ENCODE measurements around the gene C3orf22. TPM values are rescaled to one million over a fixed set of nuclear protein-coding genes. Genes with fewer than 3 reads are reported as not detected.

The C3orf22 gene
- total and polyA plus RNA-seq, 2 donors (not counting 1 experiment from before 2014, with no cell fraction given), result not detected

DNA sequence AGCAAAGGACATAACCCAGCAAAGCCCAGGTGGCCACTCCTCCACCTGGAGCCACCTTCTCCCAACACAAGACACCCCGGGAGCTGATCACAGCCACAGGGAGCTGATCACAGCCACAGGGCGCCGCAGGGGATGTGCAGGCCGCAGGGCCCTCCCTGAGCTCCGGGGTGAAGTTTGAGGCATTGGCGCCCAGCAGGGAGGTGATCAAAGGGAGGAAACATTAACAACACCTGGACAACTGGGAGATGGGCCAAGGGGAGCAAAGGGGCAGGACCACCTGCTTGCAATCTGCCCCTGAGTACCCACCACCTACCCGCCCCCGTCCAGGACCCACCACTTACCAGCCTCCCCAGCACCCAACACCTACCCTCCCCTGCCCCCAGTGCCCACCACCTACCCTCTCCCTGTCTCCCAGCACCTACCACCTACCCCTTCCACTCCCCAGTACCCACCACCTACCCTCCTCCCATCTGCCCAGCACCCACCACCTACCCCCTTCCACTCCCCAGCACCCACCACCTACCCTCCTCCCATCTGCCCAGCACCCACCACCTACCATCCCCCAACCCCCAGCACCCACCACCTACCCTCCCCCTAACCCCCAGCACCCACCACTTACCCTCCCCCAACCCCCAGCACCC lies 43.5 kb downstream of the C3orf22 start:
- Histone ChIP-seq H3K4me3 (replicated peaks in 1 of 4; ENCODE audit: control extremely low read depth in 1 of 4, insufficient read depth in 1 of 4, low read depth in 3 of 4, low read length in 4 of 4) (no peak overlapping the region), H3K27ac (ENCODE audit: insufficient read depth, low read length) (no peak overlapping the region), H4K20me1 (ENCODE audit: control insufficient read depth, extremely low read depth, insufficient read depth, low read length) (no peaks in the 10 kb centered on the region), H2AFZ (ENCODE audit: low read length) (no peak overlapping the region), H3K27me3 (ENCODE audit: control insufficient read depth, insufficient read depth, low read length) (peaks cover 11% of the 10 kb centered on the region), H3K4me2 (ENCODE audit: extremely low read depth, insufficient read depth, low read length) (no peak overlapping the region), H3K36me3 (ENCODE audit: control insufficient read depth, insufficient read depth, low read length) (no peaks in the 10 kb centered on the region), H3K79me2 (ENCODE audit: control insufficient read depth, insufficient read depth, low read length) (no peaks in the 10 kb centered on the region), H3K9me3 (ENCODE audit: control insufficient read depth, insufficient read depth, low read depth, low read length) (no peaks in the 10 kb centered on the region), H3K9ac (ENCODE audit: insufficient read depth, low read length) (no peak overlapping the region), H3K4me1 (ENCODE audit: control insufficient read depth, extremely low read depth, insufficient read depth, low read length) (no peaks in the 10 kb centered on the region)
- DNase-seq (ENCODE audit: low read depth in 2 of 2), result no peak
- no peak for TF ChIP-seq EZH2 (IDR thresholded peaks at IDR 0.05; ENCODE audit: low read length, missing control alignments)
- TF ChIP-seq, protein P1, sequence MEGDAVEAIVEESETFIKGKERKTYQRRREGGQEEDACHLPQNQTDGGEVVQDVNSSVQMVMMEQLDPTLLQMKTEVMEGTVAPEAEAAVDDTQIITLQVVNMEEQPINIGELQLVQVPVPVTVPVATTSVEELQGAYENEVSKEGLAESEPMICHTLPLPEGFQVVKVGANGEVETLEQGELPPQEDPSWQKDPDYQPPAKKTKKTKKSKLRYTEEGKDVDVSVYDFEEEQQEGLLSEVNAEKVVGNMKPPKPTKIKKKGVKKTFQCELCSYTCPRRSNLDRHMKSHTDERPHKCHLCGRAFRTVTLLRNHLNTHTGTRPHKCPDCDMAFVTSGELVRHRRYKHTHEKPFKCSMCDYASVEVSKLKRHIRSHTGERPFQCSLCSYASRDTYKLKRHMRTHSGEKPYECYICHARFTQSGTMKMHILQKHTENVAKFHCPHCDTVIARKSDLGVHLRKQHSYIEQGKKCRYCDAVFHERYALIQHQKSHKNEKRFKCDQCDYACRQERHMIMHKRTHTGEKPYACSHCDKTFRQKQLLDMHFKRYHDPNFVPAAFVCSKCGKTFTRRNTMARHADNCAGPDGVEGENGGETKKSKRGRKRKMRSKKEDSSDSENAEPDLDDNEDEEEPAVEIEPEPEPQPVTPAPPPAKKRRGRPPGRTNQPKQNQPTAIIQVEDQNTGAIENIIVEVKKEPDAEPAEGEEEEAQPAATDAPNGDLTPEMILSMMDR (conservative IDR thresholded peaks at IDR 0.05 in 1 of 2, IDR thresholded peaks at IDR 0.05 in 1 of 2; ENCODE audit: low read depth in 1 of 2, low read length in 2 of 2), result no peak

GRCh38 chr3:126514161-126514560 lies 44.6 kb downstream of the C3orf22 start:
- no peak overlapping the region for H3K27ac ChIP-seq (ENCODE audit: insufficient read depth, low read length)

GRCh38 chr3:126512916-126513650 lies 45.6 kb downstream of the C3orf22 start:
- Histone ChIP-seq H3K36me3 (ENCODE audit: control insufficient read depth, insufficient read depth, low read length) (no peaks in the 10 kb centered on the region), H3K4me3 (replicated peaks in 1 of 4; ENCODE audit: control extremely low read depth in 1 of 4, insufficient read depth in 1 of 4, low read depth in 3 of 4, low read length in 4 of 4) (no peak overlapping the region), H3K9me3 (ENCODE audit: control insufficient read depth, insufficient read depth, low read depth, low read length) (no peaks in the 10 kb centered on the region), H4K20me1 (ENCODE audit: control insufficient read depth, extremely low read depth, insufficient read depth, low read length) (no peaks in the 10 kb centered on the region), H2AFZ (ENCODE audit: low read length) (no peak overlapping the region), H3K4me1 (ENCODE audit: control insufficient read depth, extremely low read depth, insufficient read depth, low read length) (no peaks in the 10 kb centered on the region), H3K4me2 (ENCODE audit: extremely low read depth, insufficient read depth, low read length) (no peak overlapping the region), H3K27ac (ENCODE audit: insufficient read depth, low read length) (no peak overlapping the region), H3K79me2 (ENCODE audit: control insufficient read depth, insufficient read depth, low read length) (no peaks in the 10 kb centered on the region), H3K9ac (ENCODE audit: insufficient read depth, low read length) (no peak overlapping the region), H3K27me3 (ENCODE audit: control insufficient read depth, insufficient read depth, low read length) (no peaks in the 10 kb centered on the region)
- no peak for TF ChIP-seq EZH2 (IDR thresholded peaks at IDR 0.05; ENCODE audit: low read length, missing control alignments)
- TF ChIP-seq, protein P1 (conservative IDR thresholded peaks at IDR 0.05 in 1 of 2, IDR thresholded peaks at IDR 0.05 in 1 of 2; ENCODE audit: low read depth in 1 of 2, low read length in 2 of 2), result no peak
- no peak for DNase-seq (ENCODE audit: low read depth in 2 of 2)

More at GRCh38 chr3:126514161-126514560, 44.6 kb downstream of the C3orf22 start:
- H3K4me2 ChIP-seq (ENCODE audit: extremely low read depth, insufficient read depth, low read length), result no peak overlapping the region
- H3K4me1 ChIP-seq (ENCODE audit: control insufficient read depth, extremely low read depth, insufficient read depth, low read length), result no peaks in the 10 kb centered on the region
- no peaks in the 10 kb centered on the region for H3K36me3 ChIP-seq (ENCODE audit: control insufficient read depth, insufficient read depth, low read length)
- no peak overlapping the region for H2AFZ ChIP-seq (ENCODE audit: low read length)
- H3K9me3 ChIP-seq (ENCODE audit: control insufficient read depth, insufficient read depth, low read depth, low read length), result no peaks in the 10 kb centered on the region
- H3K9ac ChIP-seq (ENCODE audit: insufficient read depth, low read length), result no peak overlapping the region
- TF ChIP-seq, protein P1 (conservative IDR thresholded peaks at IDR 0.05 in 1 of 2, IDR thresholded peaks at IDR 0.05 in 1 of 2; ENCODE audit: low read depth in 1 of 2, low read length in 2 of 2), result no peak
- TF ChIP-seq EZH2 (IDR thresholded peaks at IDR 0.05; ENCODE audit: low read length, missing control alignments), result no peak
- no peaks in the 10 kb centered on the region for H4K20me1 ChIP-seq (ENCODE audit: control insufficient read depth, extremely low read depth, insufficient read depth, low read length)
- peaks cover 7% of the 10 kb centered on the region for H3K27me3 ChIP-seq (ENCODE audit: control insufficient read depth, insufficient read depth, low read length)
- no peaks in the 10 kb centered on the region for H3K79me2 ChIP-seq (ENCODE audit: control insufficient read depth, insufficient read depth, low read length)
- DNase-seq (ENCODE audit: low read depth in 2 of 2), result no peak
- H3K4me3 ChIP-seq (replicated peaks in 1 of 4; ENCODE audit: control extremely low read depth in 1 of 4, insufficient read depth in 1 of 4, low read depth in 3 of 4, low read length in 4 of 4), result no peak overlapping the region
